Nephron (organoid): ENCODE data around the gene PPP1R10.
A peak's percentile ranks its signal among the peaks of the same experiment; 100 is the strongest.

Experiments used
- H3K27ac Mint-ChIP-seq, 3 experiments: 2 replicates each; pipeline ENCODE4 v1.8.0; 2020; ENCODE audit warnings: mixed read lengths in 3 of 3, mild to moderate bottlenecking in 2 of 3, moderate library complexity in 1 of 3
- H3K27me3 Mint-ChIP-seq: 2 replicates; pipeline ENCODE4 v1.8.0; 2021; ENCODE audit warnings: low read depth, mild to moderate bottlenecking, moderate library complexity, mixed read lengths
- H3K36me3 Mint-ChIP-seq: 2 replicates; pipeline ENCODE4 v1.8.0; 2020; ENCODE audit warnings: low read depth, mixed read lengths
- H3K4me1 Mint-ChIP-seq: 2 replicates; pipeline ENCODE4 v1.8.0; 2020; ENCODE audit warnings: mixed read lengths
- H3K4me3 Mint-ChIP-seq, 3 experiments: 2 replicates each; pipeline ENCODE4 v1.8.0; 2020; ENCODE audit warnings: mild to moderate bottlenecking in 3 of 3, mixed read lengths in 3 of 3, moderate library complexity in 2 of 3
- H3K9me3 Mint-ChIP-seq: 2 replicates; pipeline ENCODE4 v1.8.0; 2020; ENCODE audit warnings: mixed read lengths
- CTCF ChIP-seq, 3 experiments: fragments of 200-600 bp; sonication (generic); IDR thresholded peaks; one replicate each; pipeline ENCODE4 v1.5.0; 2021; ENCODE audit warnings: antibody characterized with exemption in 3 of 3; ENCODE audit not compliant: unreplicated experiment in 3 of 3

PPP1R10 gene

GRCh38 chr6:30626484-30627366, 9.7 kb upstream of the PPP1R10 start, which contains the start of gene ATAT1:
ATAT1 (plus strand) TSS chr6:30626874.
- peak; percentile 27 to 34 (median 32) for TF ChIP-seq CTCF (IDR thresholded peaks at IDR 0.05; ENCODE audit: unreplicated experiment in 3 of 3)
- Mint-ChIP-seq H3K36me3 (peaks cover 59% of the 10 kb centered on the region), H3K4me3 (peak within 1 kb of the TSS; percentile 88 to 92 (median 91)), H3K9me3 (no peaks in the 10 kb centered on the region), H3K4me1 (peaks cover 20% of the 10 kb centered on the region), H3K27me3 (no peaks in the 10 kb centered on the region), H3K27ac (peak within 1 kb of the TSS; percentile 87 to 97 (median 94))

GRCh38 chr6:30625511-30625910, 8.5 kb upstream of the PPP1R10 start:
- H3K4me3 Mint-ChIP-seq = peak overlapping the region; percentile 88 to 92 (median 91)
- H3K9me3 Mint-ChIP-seq = no peaks in the 10 kb centered on the region
- H3K36me3 Mint-ChIP-seq = peaks cover 49% of the 10 kb centered on the region
- no peaks in the 10 kb centered on the region for H3K27me3 Mint-ChIP-seq
- H3K4me1 Mint-ChIP-seq = peaks cover 20% of the 10 kb centered on the region
- H3K27ac Mint-ChIP-seq = peak overlapping the region in 2 of 3 experiments; percentile 18 to 87
- no peak for TF ChIP-seq CTCF (IDR thresholded peaks at IDR 0.05; ENCODE audit: unreplicated experiment in 3 of 3)

- Mint-ChIP-seq H3K4me3 (peak overlapping the region; percentile 96 to 99 (median 97)), H3K27me3 (peaks cover 5% of the 10 kb centered on the region), H3K27ac (peak overlapping the region in 1 of 3 experiments; percentile 36), H3K4me1 (peaks cover 8% of the 10 kb centered on the region), H3K9me3 (peaks cover 3% of the 10 kb centered on the region), H3K36me3 (peaks cover 42% of the 10 kb centered on the region)
- TF ChIP-seq CTCF (IDR thresholded peaks at IDR 0.05; ENCODE audit: unreplicated experiment in 3 of 3) = no peak
Observed at GRCh38 chr6:30619561-30619960, 2.5 kb upstream of the PPP1R10 start.

- H3K4me1 Mint-ChIP-seq = peaks cover 18% of the 10 kb centered on the region
- H3K4me3 Mint-ChIP-seq = peak overlapping the region; percentile 96 to 99 (median 97)
- H3K27me3 Mint-ChIP-seq = peaks cover 5% of the 10 kb centered on the region
- no peak for TF ChIP-seq CTCF (IDR thresholded peaks at IDR 0.05; ENCODE audit: unreplicated experiment in 3 of 3)
- H3K9me3 Mint-ChIP-seq = peaks cover 3% of the 10 kb centered on the region
- peaks cover 45% of the 10 kb centered on the region for H3K36me3 Mint-ChIP-seq
- H3K27ac Mint-ChIP-seq = peak overlapping the region; percentile 100
Observed at GRCh38 chr6:30618270-30618797, 1.3 kb upstream of the PPP1R10 start.

- Mint-ChIP-seq H3K4me1 (peaks cover 24% of the 10 kb centered on the region), H3K4me3 (peak within 1 kb of the TSS; percentile 96 to 99 (median 97)), H3K27ac (peak within 1 kb of the TSS; percentile 100), H3K9me3 (peaks cover 3% of the 10 kb centered on the region), H3K27me3 (peaks cover 5% of the 10 kb centered on the region), H3K36me3 (peaks cover 44% of the 10 kb centered on the region)
- no peak for TF ChIP-seq CTCF (IDR thresholded peaks at IDR 0.05; ENCODE audit: unreplicated experiment in 3 of 3)
Observed at GRCh38 chr6:30617565-30618269, 674 bp upstream of the PPP1R10 start, which contains the start of gene MRPS18B. MRPS18B (plus strand) TSS chr6:30617840; CDS start chr6:30617866, 26 bp downstream.
